GM19452 (cell line): ENCODE measurements around the gene PMM1.

Experiments
- ATAC-seq: cut with Tn5 transposase; IDR thresholded peaks from one replicate; pipeline ENCODE4 v1.9.1; 2021; ENCODE audit not compliant: unreplicated experiment

PMM1 gene

GRCh38 chr22:41539146-41540005 lies 50.3 kb downstream of the PMM1 start:
- no peak for ATAC-seq

GRCh38 chr22:41538583-41538982 lies 51.1 kb downstream of the PMM1 start:
- ATAC-seq = no peak

GRCh38 chr22:41537203-41537602 lies 52.4 kb downstream of the PMM1 start:
- no peak for ATAC-seq

GRCh38 chr22:41535244-41535643 lies 54.4 kb downstream of the PMM1 start:
- no peak for ATAC-seq

GRCh38 chr22:41534219-41534618 lies 55.4 kb downstream of the PMM1 start:
- no peak for ATAC-seq

GRCh38 chr22:41532908-41533825 lies 56.5 kb downstream of the PMM1 start:
- no peak for ATAC-seq

- ATAC-seq = no peak
These were observed 57.7 kb downstream of the PMM1 start for GRCh38 chr22:41531715-41532477.

GRCh38 chr22:41530890-41531714 lies 58.5 kb downstream of the PMM1 start:
- no peak for ATAC-seq

GRCh38 chr22:41528938-41529561 lies 60.6 kb downstream of the PMM1 start:
- no peak for ATAC-seq

- no peak for ATAC-seq
These were observed 61.4 kb downstream of the PMM1 start for GRCh38 chr22:41528132-41528766.
